Fibroblast of skin of left biceps (primary cell): ENCODE measurements around the gene HHIP.

ENCODE experiments used
- DNase-seq, 2 experiments: peaks; one replicate each; pipeline ENCODE4 v3.0.0-alpha.2; 2013; ENCODE audit warnings: low read depth in 2 of 2

Gene HHIP, protein sequence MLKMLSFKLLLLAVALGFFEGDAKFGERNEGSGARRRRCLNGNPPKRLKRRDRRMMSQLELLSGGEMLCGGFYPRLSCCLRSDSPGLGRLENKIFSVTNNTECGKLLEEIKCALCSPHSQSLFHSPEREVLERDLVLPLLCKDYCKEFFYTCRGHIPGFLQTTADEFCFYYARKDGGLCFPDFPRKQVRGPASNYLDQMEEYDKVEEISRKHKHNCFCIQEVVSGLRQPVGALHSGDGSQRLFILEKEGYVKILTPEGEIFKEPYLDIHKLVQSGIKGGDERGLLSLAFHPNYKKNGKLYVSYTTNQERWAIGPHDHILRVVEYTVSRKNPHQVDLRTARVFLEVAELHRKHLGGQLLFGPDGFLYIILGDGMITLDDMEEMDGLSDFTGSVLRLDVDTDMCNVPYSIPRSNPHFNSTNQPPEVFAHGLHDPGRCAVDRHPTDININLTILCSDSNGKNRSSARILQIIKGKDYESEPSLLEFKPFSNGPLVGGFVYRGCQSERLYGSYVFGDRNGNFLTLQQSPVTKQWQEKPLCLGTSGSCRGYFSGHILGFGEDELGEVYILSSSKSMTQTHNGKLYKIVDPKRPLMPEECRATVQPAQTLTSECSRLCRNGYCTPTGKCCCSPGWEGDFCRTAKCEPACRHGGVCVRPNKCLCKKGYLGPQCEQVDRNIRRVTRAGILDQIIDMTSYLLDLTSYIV

DNA sequence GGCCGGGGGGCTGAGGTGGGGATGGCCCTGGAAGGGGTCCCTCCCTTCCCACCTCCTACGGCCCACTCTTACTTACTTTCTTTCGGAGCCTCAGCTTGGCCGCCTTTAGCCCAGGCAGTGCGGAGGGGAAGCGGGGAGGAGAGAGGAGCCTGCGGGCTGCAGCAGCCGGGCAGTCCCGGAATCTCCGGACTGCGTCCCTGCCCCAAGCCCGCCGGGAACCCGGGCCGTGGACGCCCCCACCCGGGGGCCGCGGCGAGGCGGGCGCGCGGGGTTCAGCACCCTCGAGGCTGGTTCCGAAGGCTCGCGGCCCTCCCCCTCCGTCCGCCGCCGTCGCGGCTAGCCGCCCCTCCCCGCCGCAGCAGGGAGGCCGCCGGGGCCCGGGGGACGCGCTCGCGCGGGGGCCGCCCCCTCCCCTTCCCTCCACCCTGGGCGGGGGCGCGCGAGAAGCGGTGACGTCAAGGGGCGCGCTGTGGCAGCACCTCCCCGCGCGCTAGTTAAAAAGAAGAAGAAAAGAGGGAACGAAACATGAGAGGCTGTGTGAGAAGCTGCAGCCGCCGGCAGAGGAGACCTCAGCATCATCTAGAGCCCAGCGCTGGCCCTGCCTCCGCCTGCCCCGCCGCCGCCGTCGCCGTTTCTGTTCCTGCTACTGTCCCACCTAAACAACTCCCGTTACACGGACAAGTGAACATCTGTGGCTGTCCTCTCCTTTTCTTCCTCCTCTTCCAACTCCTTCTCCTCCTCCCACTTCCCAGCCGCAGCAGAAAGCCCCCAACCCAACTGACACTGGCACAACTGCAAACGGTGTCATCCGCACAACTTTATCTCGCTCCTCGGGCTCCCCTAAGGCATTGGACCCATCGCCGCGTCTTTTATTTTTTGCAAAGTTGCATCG lies at the start of gene HHIP:
Gene HHIP, plus strand, starts transcription at position 526 of the 892 bp plus-strand sequence. CDS start 520 bp downstream, outside the sequence.
- peak in 1 of 2 experiments; percentile 15 for DNase-seq

DNA sequence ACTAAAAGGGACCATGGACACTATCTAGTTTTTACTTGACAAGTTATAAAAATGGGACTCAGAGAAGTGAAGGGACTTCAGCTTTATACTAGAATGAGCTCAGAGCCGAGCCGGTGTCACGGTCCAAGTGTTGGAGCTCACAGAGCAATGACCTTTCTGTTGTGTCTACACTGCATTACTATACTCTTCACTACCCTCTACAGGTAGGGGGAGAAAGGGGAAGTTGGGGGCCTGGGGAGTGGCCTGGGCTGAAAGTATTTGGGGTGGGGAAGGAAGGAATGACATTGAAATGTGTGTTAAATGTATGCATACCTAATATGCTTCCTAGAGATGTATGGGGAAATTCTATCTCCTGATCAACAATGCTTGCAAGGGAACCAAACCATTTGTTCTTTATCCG lies 48.8 kb upstream of the HHIP start:
- no peak for DNase-seq

DNA sequence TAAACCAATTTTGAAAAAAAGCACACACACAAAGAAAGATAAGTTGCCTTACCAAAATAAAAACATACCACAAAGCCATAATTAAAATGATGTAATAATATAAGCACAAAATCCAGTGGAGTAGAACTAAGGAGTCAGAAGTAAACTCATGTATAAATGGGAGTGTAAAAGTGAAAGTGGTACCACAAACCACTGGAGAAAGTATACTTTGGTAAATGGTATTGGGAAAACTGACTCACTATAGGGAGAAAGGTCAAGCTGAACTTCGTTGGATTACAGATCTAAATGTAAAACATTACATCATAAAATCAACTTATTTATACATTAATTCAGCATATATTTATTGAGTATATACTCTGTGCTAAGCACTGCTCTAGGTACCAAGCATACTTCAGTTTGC lies 46.3 kb upstream of the HHIP start:
- DNase-seq: no peak

DNA sequence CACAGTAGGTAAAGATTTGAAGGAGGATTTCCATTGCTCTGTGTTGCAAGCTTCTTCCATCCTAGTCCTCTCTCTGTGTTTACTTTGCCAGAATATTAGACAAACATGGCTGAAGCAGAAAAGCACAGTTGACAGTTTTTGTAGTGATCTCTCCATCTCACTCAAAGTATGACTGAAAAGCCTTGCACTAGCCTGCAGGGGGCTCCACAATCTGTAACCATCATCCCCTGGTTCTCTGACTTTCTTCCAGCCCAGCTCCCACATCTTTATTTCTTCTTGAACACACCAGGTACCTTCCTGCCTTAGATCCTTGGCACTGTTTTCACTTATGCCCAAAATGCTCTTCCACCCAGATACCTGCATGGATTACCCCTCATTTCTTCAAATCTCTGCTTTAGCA lies 34.1 kb upstream of the HHIP start:
- DNase-seq: no peak

DNA sequence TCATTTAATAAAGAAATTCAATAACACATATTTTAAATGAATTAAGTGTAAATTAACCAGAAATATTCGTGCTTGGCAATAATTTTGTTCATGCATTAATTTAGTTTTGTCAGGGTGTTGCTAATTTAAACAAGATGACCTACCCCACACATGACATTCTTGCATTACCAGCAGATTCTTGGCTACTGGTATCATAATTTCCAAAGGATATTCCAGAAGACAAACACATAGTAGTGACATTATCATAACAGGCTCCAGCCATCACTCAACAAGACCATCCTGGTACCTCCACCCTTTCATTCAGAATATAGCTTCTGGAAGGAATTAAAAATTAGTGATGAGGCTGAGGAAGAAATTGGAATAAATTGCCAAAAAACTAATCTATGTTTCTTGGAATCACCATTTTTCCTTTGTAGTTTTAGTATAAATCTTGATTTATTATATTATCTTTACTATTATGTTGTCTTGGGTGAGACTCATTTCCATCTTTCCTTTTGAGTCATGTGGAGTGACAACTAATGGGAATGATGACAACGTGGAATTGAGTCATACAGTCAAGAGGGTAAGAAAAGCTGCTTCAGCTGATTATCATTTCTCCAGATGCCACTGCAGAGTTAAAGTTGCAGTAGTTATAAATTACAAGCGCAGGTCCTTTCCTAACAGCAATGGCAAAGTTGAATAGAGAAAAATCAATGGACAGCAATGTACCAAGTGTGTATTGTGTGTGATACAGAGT lies 30.9 kb upstream of the HHIP start:
- peak in 1 of 2 experiments; percentile 9 for DNase-seq

DNA sequence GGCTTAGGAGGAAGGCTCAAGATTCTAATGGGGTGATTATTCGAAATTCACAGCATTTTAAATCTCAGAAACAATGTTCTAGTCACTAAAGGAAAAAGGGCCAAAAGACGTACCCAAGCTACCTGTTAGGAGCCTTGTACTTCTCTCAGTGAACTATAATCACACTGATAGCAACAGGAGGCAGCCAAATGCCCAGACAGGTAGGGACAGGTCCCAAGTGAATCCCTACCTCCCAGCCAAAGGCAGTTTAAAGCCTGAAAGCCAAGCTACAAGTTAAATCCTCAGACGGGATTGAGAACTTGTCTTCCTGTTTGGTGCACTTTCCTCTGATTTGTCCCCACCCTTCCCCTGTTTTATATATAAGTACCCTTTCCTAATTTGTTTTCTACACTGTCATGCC lies 24.3 kb upstream of the HHIP start:
- DNase-seq: no peak

DNA sequence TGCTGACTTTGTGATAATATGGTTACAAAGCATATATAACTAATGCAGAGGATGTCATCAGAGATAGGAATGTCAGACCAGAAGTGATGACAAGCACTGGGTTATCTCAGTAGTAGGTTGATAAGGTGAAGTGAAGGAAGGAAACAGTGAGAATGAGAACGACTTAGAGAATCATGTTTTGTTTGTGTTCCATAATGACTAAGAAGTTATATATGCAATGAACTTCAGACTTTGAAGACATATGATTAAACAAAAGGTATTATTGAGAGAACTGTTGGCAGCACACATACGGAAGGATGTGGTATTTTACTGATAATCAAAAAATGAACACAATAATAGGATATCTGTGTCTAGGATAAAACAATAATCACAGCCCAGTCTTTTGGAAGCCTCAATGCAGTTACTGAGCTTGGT lies 18.3 kb upstream of the HHIP start:
- no peak for DNase-seq

DNA sequence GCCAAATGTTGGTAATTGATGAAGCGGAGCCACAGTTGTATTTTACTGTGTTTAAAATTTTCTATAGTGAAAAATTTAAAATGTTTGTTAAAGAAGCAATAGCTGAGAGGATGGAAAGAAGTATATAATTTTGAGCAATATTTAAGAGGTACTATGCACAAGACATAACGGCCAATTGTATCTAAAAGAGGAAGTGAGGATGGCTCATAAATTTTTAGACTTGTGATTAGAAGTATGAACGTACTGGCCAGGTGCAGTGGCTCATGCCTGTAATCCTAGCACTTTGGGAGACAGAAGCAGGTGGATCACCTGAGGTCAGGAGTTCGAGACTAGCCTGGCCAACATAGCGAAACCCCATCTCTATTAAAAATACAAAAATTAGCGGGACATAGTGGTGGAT lies 12.7 kb upstream of the HHIP start:
- no peak for DNase-seq

DNA sequence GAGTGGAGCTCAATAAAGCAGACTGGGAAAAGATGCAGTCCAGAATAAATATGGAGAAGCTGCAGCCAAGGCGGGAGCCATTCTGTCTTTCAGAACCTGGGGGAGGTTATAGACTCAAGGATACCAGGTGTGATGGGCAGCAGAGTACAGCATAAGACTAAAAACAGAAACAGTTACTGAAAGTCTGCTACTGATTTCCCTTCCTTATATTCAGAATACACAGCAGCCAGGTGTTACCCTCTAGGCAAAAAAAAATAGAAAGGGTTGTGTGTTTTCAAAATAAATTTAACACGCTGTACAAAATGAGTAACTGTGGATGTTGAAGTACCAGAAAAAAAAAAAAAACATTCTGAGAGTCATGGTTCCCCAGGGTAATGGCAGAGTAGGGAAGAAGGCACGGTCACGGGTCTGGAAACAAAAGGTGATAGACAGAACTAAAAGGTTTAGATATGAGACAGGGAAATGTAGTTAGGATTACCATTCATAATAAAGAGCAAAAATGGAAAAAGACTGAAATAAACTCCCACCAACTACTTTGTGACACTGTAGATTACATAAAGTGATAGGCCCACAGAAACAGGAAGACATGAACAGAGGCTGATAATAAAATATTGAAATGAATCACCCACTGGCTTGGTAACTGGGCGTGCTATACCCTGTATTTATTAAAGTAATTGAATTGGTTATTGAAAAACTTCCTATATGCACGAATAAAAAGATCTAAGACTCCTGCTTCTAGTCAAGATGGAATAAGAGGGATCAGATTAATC lies 10.8 kb upstream of the HHIP start:
- DNase-seq: no peak

DNA sequence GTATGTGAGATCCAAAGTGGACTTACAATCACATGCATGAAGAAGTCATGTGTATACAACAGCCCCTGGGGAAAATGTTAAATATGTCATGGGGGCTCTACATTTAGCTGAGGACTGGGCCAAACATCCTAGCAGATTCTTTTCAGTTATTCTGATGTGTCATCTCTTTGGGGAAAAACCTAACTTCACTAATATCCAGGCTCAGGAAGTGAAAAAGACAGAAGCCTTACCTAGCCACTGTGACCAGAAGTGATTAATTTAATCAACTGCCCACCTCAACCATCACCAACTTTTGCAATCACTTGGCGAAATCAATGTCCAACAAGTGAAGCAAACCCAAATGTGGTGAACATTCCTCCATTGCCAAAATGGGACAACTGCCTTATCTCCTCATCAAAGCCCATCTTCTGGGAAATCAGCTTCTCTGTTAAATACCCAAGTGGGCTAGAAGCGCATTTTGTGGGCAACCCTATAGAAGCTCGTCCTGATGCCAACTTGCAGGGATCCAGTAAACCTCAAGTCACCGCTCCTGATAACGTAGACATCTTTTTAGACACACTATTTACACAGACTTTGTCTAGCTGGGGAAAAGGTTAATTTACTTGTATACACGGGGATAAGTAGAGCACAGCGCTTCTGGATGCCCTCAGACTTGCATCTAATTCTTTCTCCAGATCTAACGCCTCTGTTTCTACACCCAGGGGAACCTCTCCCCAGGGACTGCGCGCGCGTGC lies 1.4 kb upstream of the HHIP start:
- DNase-seq: no peak

DNA sequence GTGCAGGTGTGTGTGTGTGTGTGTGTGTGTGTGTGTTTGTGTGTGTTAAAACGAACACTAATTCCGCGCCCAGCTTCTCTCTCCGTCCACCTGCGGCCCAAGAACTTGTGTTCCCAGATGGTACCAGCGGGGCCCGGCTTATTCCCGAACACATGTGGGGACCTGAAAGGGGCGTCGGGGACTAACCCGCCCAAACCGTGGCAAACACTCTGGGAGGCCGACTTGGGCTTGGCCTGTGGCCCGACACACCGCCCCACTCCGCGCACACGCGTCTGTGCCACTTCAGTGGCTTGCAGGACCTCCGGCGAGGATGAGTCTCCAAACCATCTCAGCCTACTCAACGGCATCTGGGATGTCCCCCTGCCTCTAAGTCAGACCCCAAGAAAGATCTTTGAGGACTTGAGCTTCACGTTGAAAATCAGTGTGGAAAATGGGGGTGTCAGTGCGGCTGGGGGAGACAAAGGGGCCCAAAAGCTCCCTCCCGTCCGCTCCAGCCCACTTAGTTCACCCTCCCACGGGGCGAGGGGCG lies 790 bp upstream of the HHIP start:
- no peak for DNase-seq

DNA sequence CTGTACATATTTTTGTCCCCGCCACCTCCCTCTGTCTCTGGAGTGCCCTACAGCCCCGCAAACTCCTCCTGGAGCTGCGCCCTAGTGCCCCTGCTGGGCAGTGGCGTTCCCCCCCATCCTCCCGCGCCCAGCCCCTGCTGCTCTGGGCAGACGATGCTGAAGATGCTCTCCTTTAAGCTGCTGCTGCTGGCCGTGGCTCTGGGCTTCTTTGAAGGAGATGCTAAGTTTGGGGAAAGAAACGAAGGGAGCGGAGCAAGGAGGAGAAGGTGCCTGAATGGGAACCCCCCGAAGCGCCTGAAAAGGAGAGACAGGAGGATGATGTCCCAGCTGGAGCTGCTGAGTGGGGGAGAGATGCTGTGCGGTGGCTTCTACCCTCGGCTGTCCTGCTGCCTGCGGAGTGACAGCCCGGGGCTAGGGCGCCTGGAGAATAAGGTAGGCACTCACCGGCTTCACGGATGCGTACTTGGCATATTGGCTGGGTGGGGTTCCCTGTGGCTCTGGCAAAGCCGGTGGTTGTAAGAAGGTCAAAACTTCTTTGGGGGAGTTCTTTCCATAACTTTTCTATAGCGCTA lies 653 bp downstream of the HHIP start:
- DNase-seq: no peak

DNA sequence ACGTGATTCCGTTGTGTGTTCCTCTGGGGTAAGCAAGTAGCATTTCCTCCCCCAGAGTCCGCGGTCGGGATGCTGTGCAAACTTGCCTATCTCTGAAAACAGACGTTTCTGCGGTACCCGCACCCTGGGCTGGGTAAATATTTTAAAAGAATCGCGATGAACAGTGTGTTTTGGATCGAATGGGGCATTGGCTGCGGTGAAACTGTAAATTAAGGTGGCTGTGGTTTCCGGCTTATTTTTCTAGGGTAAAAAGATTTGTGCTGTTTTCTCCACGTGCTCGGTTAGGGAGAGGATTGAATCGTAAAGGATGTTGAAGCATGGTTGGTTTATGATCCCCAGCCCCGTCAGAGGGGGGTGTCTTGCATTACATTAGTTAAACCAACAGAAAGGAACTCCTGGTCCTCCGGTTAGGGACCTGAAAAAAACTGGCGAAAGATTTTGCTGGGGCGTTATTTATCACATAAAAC lies 1.2 kb downstream of the HHIP start:
- DNase-seq: no peak

DNA sequence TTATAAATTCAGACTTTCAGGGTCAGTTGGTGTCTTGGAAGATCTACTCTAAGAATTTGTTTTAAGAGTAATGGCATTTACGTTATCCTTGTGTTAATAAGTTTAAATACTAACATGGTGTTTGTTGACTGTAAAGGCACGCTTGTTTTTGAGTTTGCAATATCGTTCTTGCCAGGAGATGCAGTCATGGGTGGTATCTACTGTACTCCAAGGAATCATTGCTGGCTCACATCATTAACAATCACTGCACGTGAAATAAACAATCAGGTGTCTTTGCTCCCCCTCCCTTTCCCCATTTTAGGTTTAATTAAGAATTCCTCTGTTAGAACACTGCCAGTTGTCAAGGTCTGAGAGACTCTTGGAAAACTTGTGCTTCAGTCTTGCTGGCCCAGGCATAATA lies 1.6 kb downstream of the HHIP start:
- no peak for DNase-seq

DNA sequence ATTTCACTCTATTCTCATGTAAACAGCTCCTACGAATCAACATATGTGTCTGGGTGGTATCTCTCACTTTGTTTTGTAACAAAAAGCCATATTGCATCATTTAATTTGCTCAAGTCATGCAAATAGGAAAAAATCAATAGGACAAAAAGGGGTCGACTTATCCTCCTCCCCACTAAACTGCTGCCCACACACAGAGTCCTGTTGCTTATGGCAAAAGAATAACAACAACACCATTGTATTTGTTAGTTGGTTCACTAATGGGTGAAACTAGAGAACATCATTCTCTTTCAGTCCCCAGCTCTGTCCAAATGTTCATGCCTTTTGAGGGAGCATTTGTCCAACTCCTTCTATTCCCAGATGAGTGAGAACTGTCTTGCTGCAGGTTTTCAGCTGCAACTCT lies 2.1 kb downstream of the HHIP start:
- DNase-seq: no peak

DNA sequence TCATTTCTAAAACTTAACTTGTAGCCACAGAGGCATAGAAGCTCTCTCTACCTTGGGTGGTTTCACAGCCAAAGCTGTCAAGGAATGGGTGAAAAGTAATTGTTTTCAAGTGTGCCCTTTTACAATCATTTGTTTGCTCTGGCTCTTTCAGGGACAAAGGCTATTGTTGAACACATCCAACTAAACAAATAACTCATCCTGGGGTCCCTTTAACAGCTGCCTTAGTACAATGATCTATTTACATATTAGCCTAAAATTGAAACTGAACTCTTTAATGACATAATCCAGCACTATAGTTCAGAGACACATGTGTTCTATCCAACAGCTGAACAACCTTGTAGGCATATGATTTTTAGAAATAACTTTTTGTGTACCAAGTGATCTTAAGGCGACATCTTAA lies 3.7 kb downstream of the HHIP start:
- no peak for DNase-seq

DNA sequence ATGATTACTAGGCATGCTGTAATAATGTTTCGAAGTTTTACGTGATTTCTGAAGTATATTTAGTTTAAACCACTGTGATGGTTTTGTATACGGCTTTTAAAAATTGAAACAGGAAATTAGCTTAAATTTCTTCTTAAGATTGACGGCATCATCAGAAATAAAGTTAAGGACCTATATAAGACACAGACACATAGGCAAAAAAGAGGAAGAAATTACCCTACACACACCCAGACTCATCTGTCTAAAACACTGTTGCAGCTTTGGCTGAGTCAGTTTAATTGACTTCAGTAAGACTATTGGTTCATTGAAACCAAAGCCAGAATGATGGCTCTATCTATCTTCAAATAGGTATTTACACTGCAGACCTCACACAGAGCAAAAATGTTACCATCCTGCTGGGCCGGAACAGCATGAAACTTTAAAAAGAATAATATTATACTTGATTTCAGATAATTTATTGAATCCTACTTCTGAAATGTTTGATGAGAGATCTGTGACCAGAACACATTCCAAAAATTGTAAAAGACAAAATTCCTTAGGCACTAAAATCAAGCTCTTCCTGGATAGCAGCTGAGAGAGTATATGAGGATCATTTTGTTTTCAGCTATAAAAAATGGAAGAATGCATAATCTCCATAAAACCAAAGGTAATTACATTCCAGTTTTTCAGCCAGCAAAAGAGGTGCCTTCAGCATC lies 4.5 kb downstream of the HHIP start:
- no peak for DNase-seq

DNA sequence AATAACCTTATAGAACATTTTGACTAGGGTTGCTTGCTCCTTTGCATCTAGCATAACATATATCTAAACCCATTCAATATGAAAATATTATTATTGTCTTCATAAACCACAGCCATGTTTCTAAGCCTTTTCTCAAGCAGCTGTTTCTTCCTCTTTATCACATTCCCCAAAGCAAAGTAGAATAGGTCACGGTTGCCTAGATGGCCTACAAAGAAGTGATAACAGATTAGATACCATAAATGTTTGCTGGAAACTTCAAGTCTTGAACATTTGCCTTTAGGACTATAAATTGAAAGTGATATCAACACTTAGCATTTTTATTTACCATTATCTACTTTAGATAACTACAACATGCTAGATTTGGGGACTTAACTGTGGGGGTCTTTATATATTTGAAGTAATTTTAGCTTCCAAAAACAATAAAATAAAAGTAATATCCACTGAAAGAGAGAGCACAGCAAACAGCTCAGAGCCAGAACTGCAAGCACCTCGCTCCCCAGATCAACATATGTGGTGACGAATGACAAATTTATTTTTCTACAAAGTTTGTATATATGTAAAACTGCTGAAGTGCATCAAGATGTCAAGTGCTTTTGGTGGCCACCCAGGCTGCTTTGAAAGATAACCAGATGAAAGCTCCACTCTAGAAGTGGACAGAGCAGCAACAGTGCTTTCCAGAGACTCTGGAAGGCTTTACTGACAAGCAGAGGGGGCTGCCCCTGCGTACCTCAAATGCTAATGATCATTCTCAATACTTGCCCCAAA lies 8.0 kb downstream of the HHIP start:
- DNase-seq: no peak
